EL (cell line): ENCODE measurements around the gene ZNF598.
A peak's percentile ranks its signal among the peaks of the same experiment; 100 is the strongest.

Source experiments
- DNase-seq: peaks from one replicate; pipeline ENCODE4 v3.0.0-alpha.2; 2016

The ZNF598 gene

DNA sequence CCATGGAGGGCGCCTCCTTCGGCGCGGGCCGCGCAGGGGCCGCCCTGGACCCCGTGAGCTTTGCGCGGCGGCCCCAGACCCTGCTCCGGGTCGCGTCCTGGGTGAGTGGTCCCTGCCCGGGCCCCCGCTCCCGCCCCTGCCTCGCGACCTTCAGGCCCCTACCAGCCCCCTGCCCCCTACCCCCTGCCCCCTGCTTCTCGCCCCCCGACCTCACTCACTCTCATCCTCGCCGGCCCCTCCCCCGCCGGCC, 19.6 kb downstream of the ZNF598 start:
- no peak for DNase-seq

DNA sequence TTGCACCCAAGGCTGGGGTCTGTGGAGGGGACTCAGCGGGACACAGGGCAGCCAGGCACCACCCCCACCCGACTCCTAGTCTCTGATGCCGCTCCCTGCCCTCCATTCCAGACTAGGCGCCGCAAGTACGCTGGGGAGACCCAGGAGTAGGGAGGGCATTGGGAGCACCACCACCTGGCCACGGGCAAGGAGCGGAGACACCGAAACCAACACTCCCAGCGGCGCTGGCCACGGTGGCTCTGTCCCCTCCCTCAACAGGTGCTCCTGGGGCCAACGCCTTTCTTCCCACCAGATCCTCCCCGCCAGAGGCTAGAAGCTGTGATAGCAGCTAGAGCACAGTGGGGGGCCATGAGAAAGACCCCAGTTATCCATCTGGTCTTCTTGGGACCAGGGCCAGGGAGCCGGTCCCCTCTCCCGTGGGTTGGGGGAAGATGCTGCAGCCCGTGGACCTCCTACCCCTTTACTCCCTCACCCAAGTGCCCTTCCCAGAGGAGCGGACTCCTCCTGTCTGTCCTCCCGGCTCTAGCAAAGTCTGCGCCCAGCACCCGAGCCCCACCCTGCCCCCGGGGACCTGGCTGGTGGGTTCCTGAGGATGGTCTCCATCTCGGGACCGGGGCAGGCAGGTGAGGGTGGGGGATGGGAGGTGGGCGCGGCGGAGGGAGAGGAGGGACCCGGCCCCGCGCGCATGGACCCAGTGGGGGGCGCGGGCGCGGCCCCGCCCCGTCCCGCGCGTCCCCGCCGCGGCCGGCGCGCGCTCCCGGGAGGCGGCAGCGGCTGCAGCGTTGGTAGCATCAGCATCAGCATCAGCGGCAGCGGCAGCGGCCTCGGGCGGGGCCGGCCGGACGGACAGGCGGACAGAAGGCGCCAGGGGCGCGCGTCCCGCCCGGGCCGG, 20.2 kb downstream of the ZNF598 start, which contains the start of gene SYNGR3:
Gene SYNGR3, plus strand, starts transcription at position 762 of the 892 bp plus-strand sequence. CDS start 133 bp downstream, outside the sequence.
- DNase-seq, result peak; percentile 38

DNA sequence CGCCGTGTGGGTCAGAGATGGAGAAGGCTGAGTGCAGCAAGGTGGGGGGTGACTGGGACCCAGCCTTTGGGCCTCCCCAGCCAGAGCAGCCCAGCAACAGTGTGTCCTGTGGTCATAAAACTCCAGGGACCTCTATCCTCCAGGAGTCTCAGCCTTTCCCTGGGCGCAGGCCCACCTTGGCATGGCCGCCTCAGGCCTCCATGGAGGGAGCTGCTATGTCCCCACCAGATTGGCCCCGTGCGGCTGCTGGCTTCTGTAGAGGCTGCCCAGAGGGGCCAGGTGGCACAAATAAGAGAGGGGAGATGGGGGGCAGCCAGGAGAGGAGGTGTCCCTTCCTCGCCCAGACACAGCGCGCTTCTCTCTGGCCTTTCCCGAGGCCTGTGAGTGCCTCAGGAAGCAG, 22.4 kb downstream of the ZNF598 start:
- DNase-seq, result no peak

DNA sequence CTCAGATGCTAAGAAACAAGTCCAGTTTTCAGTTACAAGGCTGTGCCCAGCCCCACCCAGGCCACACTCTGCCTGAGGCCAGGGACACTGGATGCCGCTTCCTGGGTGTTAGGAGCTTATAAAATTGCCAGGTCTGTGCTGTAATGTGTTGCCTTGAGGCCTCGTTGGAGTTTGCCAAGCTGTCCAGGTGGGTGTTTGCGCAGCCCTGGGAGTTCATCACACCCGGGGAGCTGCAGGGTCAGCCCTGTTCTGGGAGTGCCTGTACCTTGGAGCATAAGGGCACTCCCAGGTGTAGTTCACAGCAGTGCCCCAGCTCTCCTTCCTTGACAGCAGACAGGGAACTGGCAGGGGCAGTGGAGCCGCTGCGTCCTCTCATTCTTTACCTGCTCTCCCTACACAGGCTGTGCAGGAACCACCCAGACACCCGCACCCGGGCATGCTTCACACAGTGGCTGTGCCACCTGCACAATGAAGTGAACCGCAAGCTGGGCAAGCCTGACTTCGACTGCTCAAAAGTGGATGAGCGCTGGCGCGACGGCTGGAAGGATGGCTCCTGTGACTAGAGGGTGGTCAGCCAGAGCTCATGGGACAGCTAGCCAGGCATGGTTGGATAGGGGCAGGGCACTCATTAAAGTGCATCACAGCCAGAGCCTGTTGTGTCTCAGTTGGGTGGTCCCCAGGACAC, 24.0 kb downstream of the ZNF598 start:
- no peak for DNase-seq

DNA sequence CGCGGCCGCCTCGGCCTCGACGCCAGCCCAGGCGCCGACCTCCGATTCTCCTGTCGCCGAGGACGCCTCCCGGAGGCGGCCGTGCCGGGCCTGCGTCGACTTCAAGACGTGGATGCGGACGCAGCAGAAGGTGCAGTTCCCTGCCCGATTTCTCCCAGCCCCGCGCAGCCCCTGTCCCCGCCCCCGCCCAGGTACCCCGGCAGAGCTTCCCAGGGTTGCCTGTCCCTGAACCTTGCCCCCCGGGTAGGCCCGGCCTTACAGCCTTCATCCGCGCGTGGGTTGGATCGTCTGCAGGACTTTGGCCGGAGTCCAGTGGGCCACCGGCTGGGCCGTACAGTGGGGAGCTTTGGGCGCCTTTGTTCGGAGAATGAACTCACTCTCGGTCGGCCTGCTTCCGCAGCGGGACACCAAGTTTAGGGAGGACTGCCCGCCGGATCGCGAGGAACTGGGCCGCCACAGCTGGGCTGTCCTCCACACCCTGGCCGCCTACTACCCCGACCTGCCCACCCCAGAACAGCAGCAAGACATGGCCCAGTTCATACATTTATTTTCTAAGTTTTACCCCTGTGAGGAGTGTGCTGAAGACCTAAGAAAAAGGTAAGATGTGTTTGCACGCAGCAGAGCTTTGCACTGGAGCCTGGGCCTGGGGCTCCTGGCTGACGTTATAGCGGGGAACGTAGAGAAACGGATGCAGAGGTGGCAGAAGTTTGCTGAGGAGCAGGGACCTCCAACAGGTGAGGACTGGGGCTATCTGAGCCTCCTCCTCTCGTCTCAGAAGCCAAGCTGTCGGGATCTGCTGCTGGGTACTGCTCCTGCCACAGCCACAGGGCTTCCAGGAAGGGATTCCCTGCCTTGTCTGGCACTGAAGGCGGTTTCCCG, 25.0 kb downstream of the ZNF598 start:
- DNase-seq, result peak; percentile 37

DNA sequence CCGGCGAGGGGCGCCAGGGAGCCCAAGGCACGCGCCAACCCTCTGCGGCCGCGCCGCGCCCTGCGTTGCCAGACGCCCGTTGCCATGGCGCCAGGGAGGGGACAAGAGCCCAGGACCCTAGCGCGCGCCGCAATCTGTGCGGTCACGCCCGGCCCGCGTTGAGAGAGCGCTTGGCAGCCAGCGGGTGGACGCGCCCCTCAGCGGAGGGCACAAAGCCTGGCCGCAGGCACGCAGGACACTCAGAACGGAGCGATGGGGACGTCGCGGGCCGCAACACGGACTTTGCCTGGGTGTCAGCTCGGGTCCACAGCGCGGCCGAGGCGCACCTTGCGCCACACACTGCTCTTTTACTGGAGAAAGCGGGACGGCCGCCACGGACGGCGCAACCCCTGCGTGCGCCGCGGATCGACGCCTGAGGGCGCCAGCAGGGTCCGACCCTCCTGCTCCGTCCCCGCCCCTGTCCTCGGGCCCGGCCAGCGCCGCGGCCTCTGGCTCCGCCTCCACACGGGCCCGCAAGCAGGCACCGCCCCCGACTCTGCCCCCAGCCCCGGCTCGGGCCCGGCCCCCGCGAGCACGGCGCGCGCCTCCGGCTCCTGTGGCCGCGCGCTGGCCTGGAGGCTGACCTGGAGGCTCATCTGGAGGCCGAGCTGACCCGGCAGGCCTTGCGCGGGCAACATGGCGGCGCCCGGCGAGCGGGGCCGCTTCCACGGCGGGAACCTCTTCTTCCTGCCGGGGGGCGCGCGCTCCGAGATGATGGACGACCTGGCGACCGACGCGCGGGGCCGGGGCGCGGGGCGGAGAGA, 25.9 kb downstream of the ZNF598 start, which contains the start of gene GFER:
Gene GFER, plus strand, starts transcription at position 650 of the 803 bp plus-strand sequence. Its CDS starts 26 bp downstream, at position 676.
- peak; percentile 92 for DNase-seq

DNA sequence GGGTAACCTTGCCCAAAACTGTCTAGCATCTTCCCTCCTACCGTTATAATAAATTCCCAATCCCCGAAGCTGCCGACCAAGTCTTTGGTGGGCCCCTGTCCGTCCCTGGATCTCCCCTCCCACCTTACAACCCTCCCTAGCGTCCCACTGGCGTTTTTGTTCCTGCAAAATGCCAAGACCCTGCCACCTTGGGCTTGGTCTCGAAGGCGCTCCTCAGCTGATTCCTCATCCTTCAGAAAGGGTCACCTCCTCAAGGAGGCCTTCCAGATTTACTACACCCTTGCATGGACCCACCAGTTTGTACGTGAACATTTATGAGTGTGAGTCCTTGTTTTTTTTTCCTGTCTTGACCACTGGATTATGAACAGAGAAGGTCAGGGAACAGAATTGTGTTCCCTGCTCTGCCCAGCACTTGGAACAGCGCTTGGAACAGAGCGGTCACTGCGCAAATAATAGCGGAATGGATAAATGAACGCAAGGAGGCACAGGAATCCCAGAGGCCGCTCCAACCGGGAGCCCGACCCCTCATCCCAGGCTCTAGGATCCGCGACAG, 26.6 kb downstream of the ZNF598 start:
- no peak for DNase-seq

DNA sequence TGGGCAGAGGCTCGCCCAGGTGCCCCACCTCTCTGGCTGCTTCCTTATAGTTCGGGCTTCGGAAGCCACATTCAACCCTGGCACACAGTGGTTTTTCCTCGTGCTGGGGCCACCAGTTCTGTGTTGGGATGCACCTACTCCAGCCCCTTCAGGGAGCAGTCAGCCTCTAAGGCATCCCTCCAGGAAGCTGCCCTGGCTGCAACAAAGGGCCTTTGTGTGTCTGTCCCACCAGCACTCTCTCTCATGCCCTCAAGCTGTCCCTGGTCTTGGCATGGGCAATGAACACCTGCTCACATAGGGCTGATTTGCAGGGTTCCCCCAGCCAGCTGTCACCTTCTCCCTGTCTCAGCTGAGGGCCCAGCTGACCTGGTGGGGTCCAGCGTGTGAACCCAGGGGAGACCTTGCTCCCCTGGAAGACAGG, 27.6 kb downstream of the ZNF598 start:
- no peak for DNase-seq

DNA sequence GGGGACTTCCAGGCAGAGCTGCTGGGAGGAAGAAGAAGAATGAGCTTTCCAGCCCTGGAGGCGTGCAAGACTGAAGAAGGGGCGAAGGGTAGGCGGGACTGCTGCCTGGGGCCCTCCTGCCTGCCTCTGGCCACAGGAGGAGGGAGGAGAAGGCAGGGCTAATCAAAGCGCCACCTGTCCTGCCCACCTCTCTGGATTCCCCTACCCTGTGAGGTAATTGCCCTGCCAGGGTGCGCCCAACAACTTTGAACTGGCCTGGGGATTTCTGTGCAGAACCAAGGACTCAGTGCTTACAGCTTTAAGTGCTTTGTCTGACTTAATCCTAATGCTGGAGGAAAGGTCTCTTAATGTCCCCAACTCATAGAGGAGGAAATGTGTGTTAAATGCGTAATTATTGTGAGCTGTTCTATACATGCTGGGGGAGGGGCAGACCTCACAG, 28.2 kb downstream of the ZNF598 start, which contains the start of gene NOXO1:
Gene NOXO1, minus strand, starts transcription at position 72 of the 439 bp plus-strand sequence. CDS start 290 bp downstream, outside the sequence.
- DNase-seq, result no peak

DNA sequence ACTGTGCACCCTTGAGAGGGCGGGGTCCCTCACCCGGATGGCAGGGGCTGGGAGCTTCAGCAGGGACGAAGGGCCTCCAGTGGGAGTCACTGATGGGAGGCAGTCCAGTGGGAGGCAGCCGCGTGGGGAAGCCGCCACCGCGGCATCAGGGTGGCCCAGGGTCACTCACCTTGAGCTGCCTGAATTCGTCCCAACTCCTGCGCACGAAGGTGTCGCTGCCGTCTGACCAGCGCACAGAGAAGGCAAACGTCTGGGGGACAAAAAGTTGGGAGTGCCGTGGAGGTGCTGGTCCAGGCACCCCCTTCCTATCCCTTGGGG, 28.9 kb downstream of the ZNF598 start:
- no peak for DNase-seq

DNA sequence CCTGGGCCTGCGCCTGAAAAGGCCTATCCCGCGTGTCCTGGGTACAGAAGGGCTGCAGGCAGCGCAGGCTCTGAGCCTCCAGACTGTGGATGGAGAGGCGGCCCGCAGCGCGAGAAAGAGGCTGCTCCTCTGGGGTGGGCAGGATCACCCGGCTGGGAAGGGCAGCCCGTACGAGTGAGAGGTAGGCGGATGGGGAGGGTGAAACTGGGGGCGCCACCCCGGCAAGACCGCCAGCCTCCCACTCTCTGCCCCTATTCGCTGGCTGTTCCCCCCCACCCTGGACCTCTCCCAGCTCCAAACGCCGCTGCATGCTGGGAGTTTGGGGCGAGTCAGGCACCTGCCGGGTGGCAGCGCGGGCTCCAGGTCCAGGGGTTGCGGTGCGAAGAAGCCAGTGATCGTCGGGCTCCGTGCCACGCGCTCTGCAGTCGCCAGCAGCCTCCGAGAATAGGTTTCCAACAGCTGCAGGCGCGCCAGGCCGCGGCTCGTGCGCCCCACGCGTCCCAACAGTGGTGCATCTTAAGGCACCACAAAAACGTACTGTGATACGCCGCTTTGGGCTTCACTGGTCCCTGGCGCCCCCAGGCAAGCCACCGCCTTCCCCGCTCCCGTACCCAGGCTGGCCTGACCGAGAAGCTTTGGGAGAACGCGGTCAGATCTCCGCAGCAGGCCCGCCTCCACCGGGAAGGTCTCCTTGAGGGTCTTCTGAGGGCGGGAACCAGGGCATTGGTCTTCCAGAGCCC, 29.4 kb downstream of the ZNF598 start:
- DNase-seq, result no peak

DNA sequence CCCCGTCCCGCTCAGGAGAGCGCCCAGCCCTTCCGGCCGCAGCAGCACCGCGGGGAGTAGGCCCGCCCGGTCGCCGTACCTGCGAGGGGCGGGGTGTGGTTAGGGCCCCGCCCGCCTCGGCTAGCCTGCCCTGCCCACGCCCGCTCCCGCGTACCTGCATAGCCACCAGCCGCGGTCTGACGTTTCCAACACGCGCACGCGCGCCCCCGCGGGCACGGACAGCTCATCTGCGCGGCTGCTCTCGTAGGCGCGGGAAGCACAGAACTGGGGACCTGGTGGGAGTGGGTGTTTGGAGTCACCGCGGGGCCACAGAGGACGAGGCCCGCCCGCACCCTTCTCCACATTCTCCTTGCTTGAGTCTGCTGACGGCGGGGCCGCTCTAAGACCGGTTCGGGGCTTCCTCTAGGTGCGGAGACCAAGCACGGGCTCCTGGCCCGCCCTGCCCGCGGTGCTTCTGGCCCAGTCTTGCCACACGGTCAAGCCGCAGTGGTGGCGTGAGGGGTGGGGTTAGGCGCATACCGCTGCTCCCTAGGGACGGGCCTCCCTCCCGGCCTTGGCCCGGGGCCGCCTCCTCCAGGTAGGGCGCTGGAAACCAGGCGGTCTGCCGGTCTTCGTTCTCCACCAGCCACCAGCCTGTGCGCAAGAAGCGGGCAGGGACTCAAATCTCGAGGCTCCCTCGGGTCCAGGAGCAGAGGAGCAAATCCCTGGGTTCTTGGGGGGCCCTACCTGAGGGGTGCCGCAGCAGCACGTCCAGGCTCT, 30.2 kb downstream of the ZNF598 start:
- DNase-seq, result no peak

DNA sequence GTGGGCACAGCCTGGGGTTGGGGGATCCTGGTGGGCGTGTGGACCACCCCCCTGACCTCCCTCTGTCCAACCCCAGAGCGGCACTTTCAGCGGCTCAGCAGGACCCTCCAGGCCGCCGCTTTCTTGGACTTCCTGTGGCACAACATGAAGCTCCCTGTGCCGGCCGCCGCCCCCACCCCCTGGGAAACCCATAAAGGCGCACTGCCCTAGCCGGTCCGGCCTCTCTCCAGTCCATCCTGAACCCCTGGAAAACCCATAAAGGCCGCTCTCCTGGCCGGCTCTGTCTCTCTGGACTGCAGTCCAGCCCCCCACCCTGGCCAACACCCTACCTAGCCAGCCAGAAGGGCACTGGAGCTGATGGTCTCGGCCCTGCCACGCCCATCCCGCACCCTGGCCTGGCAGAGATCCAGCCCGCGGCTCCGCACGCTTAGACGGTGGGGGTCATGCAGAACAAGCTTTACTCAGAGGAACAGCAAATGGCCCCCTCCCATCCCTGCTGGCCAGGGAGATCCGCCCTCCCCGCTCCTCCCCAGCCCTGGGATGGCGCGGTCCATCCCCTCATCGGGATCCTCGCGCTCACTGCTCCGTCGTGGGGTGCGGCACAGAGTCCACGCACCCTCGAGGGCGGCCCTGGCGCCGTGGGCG, 31.0 kb downstream of the ZNF598 start:
- DNase-seq, result no peak

DNA sequence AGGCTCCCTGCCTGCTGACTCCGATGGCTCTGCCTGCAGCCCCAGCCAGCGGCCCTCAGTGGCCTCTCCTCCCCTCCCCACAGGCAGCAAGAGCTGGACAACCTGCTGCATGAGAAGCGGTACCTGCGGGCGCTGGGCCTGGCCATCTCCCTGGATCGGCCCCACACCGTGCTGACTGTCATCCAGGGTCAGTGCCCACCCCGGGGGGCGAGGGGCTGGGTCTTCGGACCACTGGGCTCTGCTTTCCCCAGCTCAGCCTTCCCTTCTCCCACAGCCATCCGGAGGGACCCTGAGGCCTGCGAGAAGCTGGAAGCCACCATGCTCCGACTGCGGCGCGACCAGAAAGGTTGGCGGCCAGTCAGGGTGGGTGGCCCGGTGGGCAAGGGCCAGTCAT, 31.7 kb downstream of the ZNF598 start:
- DNase-seq, result no peak

DNA sequence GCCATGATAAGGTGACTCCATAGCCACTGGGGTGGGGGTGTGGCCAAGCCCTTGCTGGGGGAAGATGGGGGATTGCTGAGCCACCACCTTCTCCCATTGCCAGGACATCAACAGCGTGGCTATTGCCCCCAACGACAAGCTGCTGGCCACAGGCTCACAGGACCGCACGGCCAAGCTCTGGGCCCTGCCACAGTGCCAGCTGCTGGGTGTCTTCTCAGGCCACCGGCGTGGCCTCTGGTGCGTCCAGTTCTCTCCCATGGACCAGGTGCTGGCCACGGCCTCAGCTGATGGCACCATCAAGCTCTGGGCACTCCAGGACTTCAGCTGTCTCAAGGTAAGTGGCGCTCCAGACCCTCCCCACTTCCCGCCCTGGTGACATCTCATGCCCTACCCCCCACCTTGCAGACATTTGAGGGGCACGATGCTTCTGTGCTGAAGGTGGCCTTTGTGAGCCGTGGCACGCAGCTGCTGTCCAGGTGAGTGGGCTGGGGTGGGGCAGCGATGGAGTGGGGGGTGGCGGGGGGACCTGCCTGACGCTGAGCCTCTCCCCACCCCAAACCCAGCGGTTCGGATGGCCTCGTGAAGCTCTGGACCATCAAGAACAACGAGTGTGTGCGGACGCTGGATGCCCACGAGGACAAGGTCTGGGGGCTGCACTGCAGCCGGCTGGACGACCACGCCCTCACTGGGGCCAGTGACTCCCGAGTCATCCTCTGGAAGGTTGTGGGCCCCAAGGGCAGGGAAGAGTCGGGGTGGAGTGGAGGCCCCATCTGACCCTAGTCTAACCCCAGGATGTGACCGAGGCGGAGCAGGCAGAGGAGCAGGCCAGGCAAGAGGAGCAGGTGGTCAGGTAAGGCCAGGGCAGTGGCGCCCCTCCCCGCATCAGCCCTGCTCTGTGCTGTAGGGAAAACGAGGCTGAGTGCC, 32.4 kb downstream of the ZNF598 start:
- DNase-seq, result no peak

DNA sequence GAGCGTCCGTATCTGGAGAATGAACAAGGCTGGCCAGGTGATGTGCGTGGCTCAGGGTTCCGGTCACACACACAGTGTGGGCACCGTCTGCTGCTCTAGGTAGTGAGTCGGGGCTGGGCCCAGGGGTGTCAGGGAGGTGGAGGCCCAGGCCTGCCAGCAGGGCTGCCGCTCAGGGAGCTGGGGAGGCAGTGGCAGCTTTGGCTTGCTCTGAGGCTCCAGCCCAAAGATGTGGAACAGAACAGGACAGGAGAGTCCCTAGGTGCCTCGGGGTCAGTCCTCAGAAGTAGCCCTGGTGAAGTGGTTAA, 33.5 kb downstream of the ZNF598 start:
- DNase-seq, result no peak

DNA sequence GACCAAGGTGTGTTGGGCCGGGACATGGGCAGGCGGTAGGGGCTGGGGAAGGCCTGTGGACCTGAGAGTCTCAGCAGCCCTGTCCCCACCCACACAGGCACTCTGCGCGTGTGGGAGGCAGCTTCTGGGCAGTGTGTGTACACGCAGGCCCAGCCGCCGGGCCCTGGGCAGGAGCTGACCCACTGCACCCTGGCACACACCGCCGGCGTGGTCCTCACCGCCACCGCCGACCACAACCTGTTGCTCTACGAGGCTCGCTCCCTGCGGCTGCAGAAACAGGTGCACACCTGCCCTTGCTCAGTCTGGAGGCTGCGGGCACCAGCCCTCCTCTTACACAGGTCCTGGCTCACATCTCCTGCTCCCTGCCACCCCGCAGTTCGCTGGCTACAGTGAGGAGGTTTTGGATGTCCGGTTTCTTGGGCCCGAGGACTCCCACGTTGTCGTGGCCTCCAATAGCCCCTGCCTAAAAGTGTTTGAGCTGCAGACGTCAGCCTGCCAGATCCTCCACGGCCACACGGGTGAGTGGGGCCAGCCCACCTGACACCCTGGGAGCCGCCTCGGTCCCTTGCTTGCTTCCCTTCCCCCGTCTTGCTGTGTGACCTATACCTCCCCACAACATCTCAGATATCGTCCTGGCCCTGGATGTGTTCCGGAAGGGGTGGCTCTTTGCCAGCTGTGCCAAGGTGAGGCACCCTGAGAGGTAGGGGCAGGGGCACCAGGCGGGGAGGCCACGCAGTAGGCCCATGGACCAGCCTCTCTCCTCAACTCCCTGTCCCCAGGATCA, 34.0 kb downstream of the ZNF598 start:
- no peak for DNase-seq
